ENCODE results near the gene BMP2K. TPM values are rescaled to one million over a fixed set of nuclear protein-coding genes. Genes with fewer than 3 reads are reported as not detected.

BMP2K gene
- total and polyA plus RNA-seq, 4 donors: 4.4 to 138 (median 19.3) TPM

DNA sequence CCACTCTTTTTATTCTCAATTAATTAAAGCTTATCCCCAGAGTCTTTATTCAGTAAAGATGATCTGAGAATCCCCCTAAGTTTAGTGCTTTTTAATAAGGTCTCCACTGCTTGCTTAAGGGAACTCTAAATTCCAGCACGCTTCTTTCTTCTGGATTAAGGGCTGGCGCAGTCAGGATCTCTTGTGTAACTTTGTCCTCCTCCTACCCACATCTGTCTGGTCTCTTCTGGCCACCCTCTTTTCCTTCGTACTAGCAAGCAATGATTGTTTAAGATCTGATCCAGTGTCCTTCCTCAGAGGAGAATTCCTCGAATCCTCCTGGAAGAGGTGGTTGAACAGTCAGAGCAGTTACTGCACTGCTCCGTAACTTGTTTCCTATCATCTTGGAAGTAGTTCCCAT lies 177.1 kb downstream of the BMP2K start (continued):
- TF ChIP-seq, protein P1, sequence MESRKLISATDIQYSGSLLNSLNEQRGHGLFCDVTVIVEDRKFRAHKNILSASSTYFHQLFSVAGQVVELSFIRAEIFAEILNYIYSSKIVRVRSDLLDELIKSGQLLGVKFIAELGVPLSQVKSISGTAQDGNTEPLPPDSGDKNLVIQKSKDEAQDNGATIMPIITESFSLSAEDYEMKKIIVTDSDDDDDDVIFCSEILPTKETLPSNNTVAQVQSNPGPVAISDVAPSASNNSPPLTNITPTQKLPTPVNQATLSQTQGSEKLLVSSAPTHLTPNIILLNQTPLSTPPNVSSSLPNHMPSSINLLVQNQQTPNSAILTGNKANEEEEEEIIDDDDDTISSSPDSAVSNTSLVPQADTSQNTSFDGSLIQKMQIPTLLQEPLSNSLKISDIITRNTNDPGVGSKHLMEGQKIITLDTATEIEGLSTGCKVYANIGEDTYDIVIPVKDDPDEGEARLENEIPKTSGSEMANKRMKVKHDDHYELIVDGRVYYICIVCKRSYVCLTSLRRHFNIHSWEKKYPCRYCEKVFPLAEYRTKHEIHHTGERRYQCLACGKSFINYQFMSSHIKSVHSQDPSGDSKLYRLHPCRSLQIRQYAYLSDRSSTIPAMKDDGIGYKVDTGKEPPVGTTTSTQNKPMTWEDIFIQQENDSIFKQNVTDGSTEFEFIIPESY (IDR thresholded peaks at IDR 0.05): no peak
- TF ChIP-seq, protein P2, sequence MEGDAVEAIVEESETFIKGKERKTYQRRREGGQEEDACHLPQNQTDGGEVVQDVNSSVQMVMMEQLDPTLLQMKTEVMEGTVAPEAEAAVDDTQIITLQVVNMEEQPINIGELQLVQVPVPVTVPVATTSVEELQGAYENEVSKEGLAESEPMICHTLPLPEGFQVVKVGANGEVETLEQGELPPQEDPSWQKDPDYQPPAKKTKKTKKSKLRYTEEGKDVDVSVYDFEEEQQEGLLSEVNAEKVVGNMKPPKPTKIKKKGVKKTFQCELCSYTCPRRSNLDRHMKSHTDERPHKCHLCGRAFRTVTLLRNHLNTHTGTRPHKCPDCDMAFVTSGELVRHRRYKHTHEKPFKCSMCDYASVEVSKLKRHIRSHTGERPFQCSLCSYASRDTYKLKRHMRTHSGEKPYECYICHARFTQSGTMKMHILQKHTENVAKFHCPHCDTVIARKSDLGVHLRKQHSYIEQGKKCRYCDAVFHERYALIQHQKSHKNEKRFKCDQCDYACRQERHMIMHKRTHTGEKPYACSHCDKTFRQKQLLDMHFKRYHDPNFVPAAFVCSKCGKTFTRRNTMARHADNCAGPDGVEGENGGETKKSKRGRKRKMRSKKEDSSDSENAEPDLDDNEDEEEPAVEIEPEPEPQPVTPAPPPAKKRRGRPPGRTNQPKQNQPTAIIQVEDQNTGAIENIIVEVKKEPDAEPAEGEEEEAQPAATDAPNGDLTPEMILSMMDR (IDR thresholded peaks at IDR 0.05; ENCODE audit: low read depth, low read length, missing input control): no peak

DNA sequence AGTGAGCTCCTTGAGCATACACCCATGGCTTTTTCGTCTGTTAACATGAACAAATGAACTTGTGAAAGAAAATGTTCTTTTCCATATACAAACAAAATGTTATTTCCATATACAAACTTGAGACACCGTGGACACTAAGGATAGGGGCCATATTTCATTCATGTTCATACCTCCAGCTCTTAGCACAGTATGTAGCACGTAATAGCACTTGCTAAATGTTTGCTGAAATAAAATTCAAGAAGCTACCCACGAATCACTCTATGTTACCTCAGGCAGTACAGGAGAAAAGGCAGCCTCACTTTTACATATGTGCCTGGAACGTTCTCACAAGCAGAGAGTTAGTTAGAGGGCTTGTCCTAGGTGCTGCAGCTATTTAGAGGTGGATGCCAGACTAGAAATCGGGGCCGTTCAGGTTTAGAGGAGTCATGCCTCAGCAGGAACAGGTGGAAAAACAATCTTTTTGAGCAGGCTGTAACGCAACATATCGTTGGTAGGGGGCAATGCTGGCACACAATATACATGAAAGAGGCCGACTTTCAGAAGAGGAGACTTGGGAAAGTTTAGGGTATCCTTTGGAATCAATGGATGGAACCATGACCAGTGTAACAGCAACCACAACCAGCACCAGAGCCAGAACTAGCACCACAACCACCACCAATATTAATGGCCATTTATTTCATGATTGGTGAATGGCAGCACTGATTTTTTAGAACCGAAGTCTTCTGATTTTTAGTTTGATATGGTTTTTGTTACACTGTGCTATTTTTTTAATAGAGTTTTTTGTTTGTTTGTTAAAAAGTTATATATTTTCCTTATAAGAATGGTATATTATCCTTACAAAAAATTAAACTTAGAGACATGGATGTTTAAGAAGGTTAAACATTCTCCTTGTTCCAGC lies 177.9 kb downstream of the BMP2K start:
- 46% methylated on average over 11 of the region's 11 CpGs for WGBS
- Histone ChIP-seq H3K4me1 (ENCODE audit: control insufficient read depth in 4 of 4, insufficient read depth in 4 of 4, low read length in 3 of 4) (no peaks in the 10 kb centered on the region), H3K9me3 (ENCODE audit: control insufficient read depth in 4 of 4, low read length in 3 of 4) (no peaks in the 10 kb centered on the region)

DNA sequence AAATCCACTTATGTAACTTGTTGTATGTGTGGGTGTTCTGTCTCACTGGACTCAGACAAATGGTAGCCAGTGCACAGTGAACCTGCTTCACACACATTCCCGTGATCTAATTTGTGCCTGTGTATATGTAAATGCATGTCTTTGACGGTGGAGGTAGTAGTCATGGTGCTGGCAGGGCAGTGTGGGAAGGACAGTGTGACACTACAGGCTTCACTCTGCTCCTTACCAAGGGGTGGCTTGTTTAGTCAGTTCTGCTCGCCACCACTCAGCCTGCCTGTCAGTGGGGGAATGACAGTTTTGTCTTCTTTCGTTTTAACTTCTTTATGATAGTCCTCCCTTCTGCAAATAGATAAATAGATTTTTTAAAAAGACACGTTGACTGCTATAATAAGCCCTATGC lies 180.8 kb downstream of the BMP2K start:
- Histone ChIP-seq H3K4me1 (ENCODE audit: control insufficient read depth in 4 of 4, insufficient read depth in 4 of 4, low read length in 3 of 4) (no peaks in the 10 kb centered on the region), H3K36me3 (ENCODE audit: control insufficient read depth in 4 of 4, insufficient read depth in 3 of 4, low read depth in 1 of 4, low read length in 3 of 4) (no peaks in the 10 kb centered on the region), H3K27me3 (ENCODE audit: control insufficient read depth in 4 of 4, insufficient read depth in 4 of 4, low read length in 3 of 4) (no peaks in the 10 kb centered on the region), H3K27ac (ENCODE audit: low read depth in 1 of 2, low read length in 2 of 2) (no peak overlapping the region), H3K9me3 (ENCODE audit: control insufficient read depth in 4 of 4, low read length in 3 of 4) (no peaks in the 10 kb centered on the region), H3K4me3 (ENCODE audit: low read depth in 1 of 3, low read length in 3 of 3) (no peak overlapping the region), H3K9ac (ENCODE audit: low read depth in 1 of 2, low read length in 2 of 2) (no peak overlapping the region)
- WGBS: 83% methylated on average over 5 of the region's 5 CpGs
- TF ChIP-seq FOXA2 (IDR thresholded peaks at IDR 0.05) (no peak), RXRA (IDR thresholded peaks at IDR 0.05) (no peak), RAD21 (IDR thresholded peaks at IDR 0.05) (no peak), HNF4A (conservative IDR thresholded peaks at IDR 0.05) (no peak), SP1 (IDR thresholded peaks at IDR 0.05) (no peak), HNF4G (IDR thresholded peaks at IDR 0.05) (no peak)
- TF ChIP-seq, protein P2 (IDR thresholded peaks at IDR 0.05; ENCODE audit: low read depth, low read length, missing input control): no peak
- TF ChIP-seq, protein P1 (IDR thresholded peaks at IDR 0.05): no peak
- TF ChIP-seq, protein P3, sequence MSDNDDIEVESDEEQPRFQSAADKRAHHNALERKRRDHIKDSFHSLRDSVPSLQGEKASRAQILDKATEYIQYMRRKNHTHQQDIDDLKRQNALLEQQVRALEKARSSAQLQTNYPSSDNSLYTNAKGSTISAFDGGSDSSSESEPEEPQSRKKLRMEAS (IDR thresholded peaks at IDR 0.05): no peak
- no peak for DNase-seq (ENCODE audit: low spot score)

More for the DNA sequence above, 177.9 kb downstream of the BMP2K start:
- H3K4me3 ChIP-seq (ENCODE audit: low read depth in 1 of 3, low read length in 3 of 3): no peak overlapping the region
- no peak overlapping the region for H3K9ac ChIP-seq (ENCODE audit: low read depth in 1 of 2, low read length in 2 of 2)
- no peak overlapping the region for H3K27ac ChIP-seq (ENCODE audit: low read depth in 1 of 2, low read length in 2 of 2)
- TF ChIP-seq HNF4A (conservative IDR thresholded peaks at IDR 0.05) (no peak), RAD21 (IDR thresholded peaks at IDR 0.05) (no peak), JUND (IDR thresholded peaks at IDR 0.05) (no peak), NR2F2 (IDR thresholded peaks at IDR 0.05) (no peak), FOXA1 (IDR thresholded peaks at IDR 0.05) (no peak), HNF4G (IDR thresholded peaks at IDR 0.05) (no peak), RXRA (IDR thresholded peaks at IDR 0.05) (no peak), TAF1 (conservative IDR thresholded peaks at IDR 0.05) (no peak)
- TF ChIP-seq, protein P1 (IDR thresholded peaks at IDR 0.05): no peak
- DNase-seq (ENCODE audit: low spot score): no peak
- H3K27me3 ChIP-seq (ENCODE audit: control insufficient read depth in 4 of 4, insufficient read depth in 4 of 4, low read length in 3 of 4): no peaks in the 10 kb centered on the region
- H3K36me3 ChIP-seq (ENCODE audit: control insufficient read depth in 4 of 4, insufficient read depth in 3 of 4, low read depth in 1 of 4, low read length in 3 of 4): no peaks in the 10 kb centered on the region
